Measurements from ENCODE around the gene DHRS11.
A peak's percentile ranks its signal among the peaks of the same experiment; 100 is the strongest.

The DHRS11 gene

DNA sequence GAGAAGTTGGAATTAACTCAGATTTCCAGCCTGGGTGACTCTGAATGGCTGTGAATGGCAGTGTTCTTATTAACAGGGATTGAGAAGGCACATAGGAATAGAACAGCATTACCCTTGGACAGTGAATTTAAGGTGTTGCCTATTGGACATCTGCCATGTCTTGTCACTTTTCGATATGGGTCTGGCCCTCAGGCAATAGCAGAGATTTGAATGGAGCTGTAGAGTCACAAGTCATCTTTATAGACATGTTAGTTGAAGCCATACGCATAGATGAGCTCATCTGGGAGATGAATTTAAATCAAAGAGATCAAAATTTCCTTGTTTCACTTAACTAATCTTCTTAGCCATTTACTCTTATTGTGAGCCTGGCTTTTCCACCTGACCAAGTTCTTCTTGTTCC is 14.9 kb upstream of the DHRS11 start:
- H3K4me1 Mint-ChIP-seq = peaks cover 9% of the 10 kb centered on the region
- CTCF ChIA-PET = interaction anchor here (0.6 kb wide), 1 partner anchor 588 kb away, joined by 3 read pairs; no protein-coding TSS in a partner anchor
- no peaks in the 10 kb centered on the region for H3K27me3 Mint-ChIP-seq
- no peaks in the 10 kb centered on the region for H3K9me3 Mint-ChIP-seq
- H3K27ac Mint-ChIP-seq = no peak overlapping the region
- H3K36me3 Mint-ChIP-seq = peaks cover 45% of the 10 kb centered on the region
- no peak for DNase-seq
- H3K4me3 Mint-ChIP-seq = no peak overlapping the region

DNA sequence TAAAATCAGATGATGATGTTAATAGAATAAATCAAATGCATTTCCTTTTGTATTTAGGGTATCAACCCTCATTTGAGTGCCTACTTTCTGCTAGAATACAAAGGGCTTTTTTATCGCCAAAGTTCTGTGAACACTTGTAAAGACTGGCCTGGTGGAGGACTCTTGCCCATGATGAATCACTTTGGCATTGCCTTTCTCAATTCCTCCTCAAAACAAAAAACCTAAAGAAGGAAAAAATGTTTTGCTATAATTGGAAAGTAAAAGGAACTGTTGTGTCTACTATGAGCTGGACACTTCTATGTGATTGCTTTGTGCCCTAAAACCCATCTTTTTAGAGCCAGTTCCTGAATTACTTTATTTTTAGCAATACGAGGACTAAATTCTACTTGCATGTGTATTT is 13.0 kb upstream of the DHRS11 start:
- H3K4me3 Mint-ChIP-seq = no peak overlapping the region
- peaks cover 3% of the 10 kb centered on the region for H3K4me1 Mint-ChIP-seq
- no peak overlapping the region for H3K27ac Mint-ChIP-seq
- H3K9me3 Mint-ChIP-seq = no peaks in the 10 kb centered on the region
- CTCF ChIA-PET = interaction anchor here (0.6 kb wide), 1 partner anchor 609 kb away, joined by 3 read pairs; no protein-coding TSS in a partner anchor
- no peak for DNase-seq
- no peaks in the 10 kb centered on the region for H3K27me3 Mint-ChIP-seq
- peaks cover 38% of the 10 kb centered on the region for H3K36me3 Mint-ChIP-seq

DNA sequence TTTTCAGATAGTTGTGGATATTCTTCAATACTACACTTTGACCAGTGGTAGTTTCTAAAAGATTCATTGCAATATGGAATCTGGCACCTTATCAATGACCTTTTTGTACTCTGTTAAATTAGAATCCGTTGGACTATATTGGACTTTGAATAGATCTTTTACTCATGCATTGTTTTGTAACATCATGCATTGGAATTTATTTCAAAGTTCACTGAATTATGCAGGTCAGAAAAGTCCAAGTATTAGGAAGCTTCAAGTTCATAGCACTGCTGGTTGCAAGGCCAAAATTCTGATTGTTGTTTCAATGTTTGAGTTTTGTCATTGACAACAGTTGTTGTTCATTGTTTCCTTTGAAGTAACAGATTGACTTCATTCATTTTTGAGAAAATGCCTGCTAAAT is 7.9 kb upstream of the DHRS11 start:
- DNase-seq = no peak
- H3K9me3 Mint-ChIP-seq = no peaks in the 10 kb centered on the region
- H3K27ac Mint-ChIP-seq = no peak overlapping the region
- no peak overlapping the region for H3K4me3 Mint-ChIP-seq
- peaks cover 2% of the 10 kb centered on the region for H3K4me1 Mint-ChIP-seq
- peaks cover 46% of the 10 kb centered on the region for H3K36me3 Mint-ChIP-seq
- no peaks in the 10 kb centered on the region for H3K27me3 Mint-ChIP-seq
- CTCF ChIA-PET = interaction anchor here (1.4 kb wide), 1 partner anchor 17 kb away, joined by 5 read pairs; the partner anchor contains the start of gene MRM1

- H3K27ac Mint-ChIP-seq = no peak overlapping the region
- peaks cover 42% of the 10 kb centered on the region for H3K36me3 Mint-ChIP-seq
- no peak overlapping the region for H3K4me3 Mint-ChIP-seq
- no peaks in the 10 kb centered on the region for H3K27me3 Mint-ChIP-seq
- DNase-seq = no peak
- CTCF ChIA-PET = interaction anchor here (1.6 kb wide), 1 partner anchor 15 kb away, joined by 6 read pairs; the partner anchor contains the start of gene MRM1
- H3K4me1 Mint-ChIP-seq = peaks cover 10% of the 10 kb centered on the region
- no peaks in the 10 kb centered on the region for H3K9me3 Mint-ChIP-seq
These were observed 5.5 kb upstream of the DHRS11 start for GRCh38 chr17:36586138-36586537.

- H3K36me3 Mint-ChIP-seq = peaks cover 30% of the 10 kb centered on the region
- peaks cover 18% of the 10 kb centered on the region for H3K27me3 Mint-ChIP-seq
- H3K4me3 Mint-ChIP-seq = no peak overlapping the region
- peaks cover 25% of the 10 kb centered on the region for H3K4me1 Mint-ChIP-seq
- CTCF ChIA-PET = no interaction called here
- DNase-seq = no peak
- H3K9me3 Mint-ChIP-seq = no peaks in the 10 kb centered on the region
- H3K27ac Mint-ChIP-seq = no peak overlapping the region
These were observed 1.6 kb upstream of the DHRS11 start for GRCh38 chr17:36590082-36590481.

- Mint-ChIP-seq H3K4me1 (peaks cover 25% of the 10 kb centered on the region), H3K27me3 (peaks cover 18% of the 10 kb centered on the region), H3K27ac (peak overlapping the region; percentile 33), H3K36me3 (peaks cover 17% of the 10 kb centered on the region), H3K4me3 (peak overlapping the region; percentile 55), H3K9me3 (no peaks in the 10 kb centered on the region)
- CTCF ChIA-PET = interaction anchor here (2.6 kb wide), 1 partner anchor 10 kb away, joined by 23 read pairs; the partner anchor contains the start of gene MRM1
- no peak for DNase-seq
These were observed 637 bp downstream of the DHRS11 start for GRCh38 chr17:36592316-36592715.

- H3K36me3 Mint-ChIP-seq = peaks cover 13% of the 10 kb centered on the region
- H3K27me3 Mint-ChIP-seq = peaks cover 18% of the 10 kb centered on the region
- H3K27ac Mint-ChIP-seq = no peak overlapping the region
- no peaks in the 10 kb centered on the region for H3K9me3 Mint-ChIP-seq
- H3K4me3 Mint-ChIP-seq = peak overlapping the region; percentile 55
- peaks cover 25% of the 10 kb centered on the region for H3K4me1 Mint-ChIP-seq
- CTCF ChIA-PET = interaction anchor here (1.3 to 2.6 kb wide), 2 partner anchors 8 to 10 kb away, joined by 3 to 23 read pairs; partner anchors contain the start of gene MRM1
- no peak for DNase-seq
These were observed 1.1 kb downstream of the DHRS11 start for GRCh38 chr17:36592716-36593321.

DNA sequence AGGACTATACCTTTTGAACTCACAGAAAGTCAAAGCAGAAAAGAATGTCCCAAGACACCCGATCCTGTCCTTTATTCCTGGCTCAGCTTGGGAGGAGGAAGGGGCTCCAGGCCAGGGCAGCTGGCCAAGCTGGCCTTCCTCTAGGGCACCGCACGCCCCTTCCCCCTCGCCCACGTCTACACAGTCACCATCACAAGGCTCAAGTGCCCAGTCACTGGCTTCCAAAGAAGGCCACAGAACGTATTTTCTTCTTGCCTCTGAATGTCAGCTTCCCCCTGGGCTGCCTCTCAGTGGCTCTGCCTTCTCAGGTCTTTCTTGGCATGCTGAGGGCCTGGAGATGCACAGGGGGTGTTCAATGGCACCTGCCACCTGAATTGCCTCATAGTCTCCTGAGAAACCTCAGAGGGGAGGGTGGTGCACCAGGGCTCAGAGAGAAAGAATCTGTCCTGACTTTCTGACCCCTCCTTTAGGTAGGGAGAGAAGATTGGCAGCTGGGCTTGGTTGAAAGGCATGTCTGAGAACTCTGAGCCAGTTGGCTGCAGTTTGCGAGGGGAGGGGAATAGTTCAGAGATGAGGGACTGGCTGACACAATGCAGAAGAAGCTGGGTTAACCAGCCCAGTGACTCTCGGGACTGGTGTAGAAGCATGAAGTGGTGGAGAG is 2.1 kb downstream of the DHRS11 start:
- Mint-ChIP-seq H3K27me3 (peaks cover 18% of the 10 kb centered on the region), H3K9me3 (no peaks in the 10 kb centered on the region), H3K4me3 (no peak overlapping the region), H3K36me3 (peaks cover 8% of the 10 kb centered on the region), H3K4me1 (peaks cover 23% of the 10 kb centered on the region), H3K27ac (no peak overlapping the region)
- DNase-seq = no peak
- CTCF ChIA-PET = interaction anchor here (1.3 to 2.6 kb wide), 2 partner anchors 9 kb away, joined by 3 to 23 read pairs; partner anchors contain the start of gene MRM1

DNA sequence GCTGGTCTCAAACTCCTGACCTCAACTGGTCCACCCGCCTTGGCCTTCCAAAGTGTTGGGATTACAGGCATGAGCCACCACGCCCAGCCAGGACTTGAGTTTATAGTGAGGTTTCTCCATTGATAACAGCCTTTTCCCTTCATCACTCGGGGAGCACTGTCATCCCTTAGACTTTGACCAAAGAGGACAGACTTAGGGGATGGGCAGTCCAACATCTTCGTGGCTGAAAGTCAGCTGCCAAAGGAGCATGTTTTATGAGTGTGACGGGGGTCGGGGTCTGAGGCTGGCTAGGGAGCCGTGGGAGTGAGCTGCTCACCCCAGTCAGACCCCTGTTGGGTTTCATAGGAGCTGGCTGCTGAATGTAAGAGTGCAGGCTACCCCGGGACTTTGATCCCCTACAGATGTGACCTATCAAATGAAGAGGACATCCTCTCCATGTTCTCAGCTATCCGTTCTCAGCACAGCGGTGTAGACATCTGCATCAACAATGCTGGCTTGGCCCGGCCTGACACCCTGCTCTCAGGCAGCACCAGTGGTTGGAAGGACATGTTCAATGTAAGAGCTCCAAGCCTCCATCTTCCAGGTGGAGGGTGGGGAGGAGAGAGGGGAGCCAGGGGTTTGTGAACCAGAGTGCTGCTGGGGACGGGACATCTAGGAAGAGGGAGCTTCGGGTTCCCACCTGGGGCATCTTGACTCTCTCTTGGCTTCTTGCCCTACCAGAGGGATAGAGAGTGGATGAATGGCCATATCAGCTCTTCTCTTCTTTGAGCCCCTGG is 3.1 kb downstream of the DHRS11 start:
- DNase-seq = no peak
- no peak overlapping the region for H3K4me3 Mint-ChIP-seq
- CTCF ChIA-PET = interaction anchor here (0.5 to 1.3 kb wide), 3 partner anchors 9 to 59 kb away, joined by 3 to 7 read pairs (median 4); no protein-coding TSS in a partner anchor
- peaks cover 1% of the 10 kb centered on the region for H3K36me3 Mint-ChIP-seq
- peaks cover 18% of the 10 kb centered on the region for H3K27me3 Mint-ChIP-seq
- H3K9me3 Mint-ChIP-seq = no peaks in the 10 kb centered on the region
- peaks cover 23% of the 10 kb centered on the region for H3K4me1 Mint-ChIP-seq
- no peak overlapping the region for H3K27ac Mint-ChIP-seq

- Mint-ChIP-seq H3K4me1 (peaks cover 24% of the 10 kb centered on the region), H3K27ac (no peak overlapping the region)
These were observed 5.5 kb downstream of the DHRS11 start for GRCh38 chr17:36597226-36597625.

GRCh38 chr17:36597866-36598777 is 6.4 kb downstream of the DHRS11 start:
- no peak for DNase-seq
- Mint-ChIP-seq H3K9me3 (no peaks in the 10 kb centered on the region), H3K36me3 (no peaks in the 10 kb centered on the region), H3K4me1 (peaks cover 21% of the 10 kb centered on the region), H3K4me3 (no peak overlapping the region), H3K27me3 (peaks cover 9% of the 10 kb centered on the region), H3K27ac (no peak overlapping the region)
- CTCF ChIA-PET = no interaction called here

More at GRCh38 chr17:36597226-36597625, 5.5 kb downstream of the DHRS11 start:
- no peak for DNase-seq
- CTCF ChIA-PET = no interaction called here
- H3K36me3 Mint-ChIP-seq = no peaks in the 10 kb centered on the region
- H3K27me3 Mint-ChIP-seq = peaks cover 18% of the 10 kb centered on the region
- H3K9me3 Mint-ChIP-seq = no peaks in the 10 kb centered on the region
- H3K4me3 Mint-ChIP-seq = no peak overlapping the region

- H3K36me3 Mint-ChIP-seq = no peaks in the 10 kb centered on the region
- CTCF ChIA-PET = no interaction called here
- no peak for DNase-seq
- no peak overlapping the region for H3K4me3 Mint-ChIP-seq
- H3K4me1 Mint-ChIP-seq = peaks cover 21% of the 10 kb centered on the region
- no peaks in the 10 kb centered on the region for H3K9me3 Mint-ChIP-seq
- peaks cover 2% of the 10 kb centered on the region for H3K27me3 Mint-ChIP-seq
- no peak overlapping the region for H3K27ac Mint-ChIP-seq
These were observed 7.3 kb downstream of the DHRS11 start for GRCh38 chr17:36598951-36599401.

- Mint-ChIP-seq H3K9me3 (no peaks in the 10 kb centered on the region), H3K27ac (peak overlapping the region; percentile 38), H3K4me1 (peaks cover 28% of the 10 kb centered on the region), H3K36me3 (no peaks in the 10 kb centered on the region), H3K27me3 (no peaks in the 10 kb centered on the region), H3K4me3 (no peak overlapping the region)
- no peak for DNase-seq
- CTCF ChIA-PET = interaction anchor here (0.5 kb wide), 1 partner anchor 732 kb away, joined by 3 read pairs; no protein-coding TSS in a partner anchor
These were observed 8.0 kb downstream of the DHRS11 start for GRCh38 chr17:36599546-36600250.

All from activated naive CD4-positive, alpha-beta T cell treated with anti-CD3 and anti-CD28 coated beads, Interleukin-2, amount 10 ng/mL, durations not matched to agents 7 days and 5 days (primary cell).